ENCODE data around the gene LEPR.

The LEPR gene

DNA sequence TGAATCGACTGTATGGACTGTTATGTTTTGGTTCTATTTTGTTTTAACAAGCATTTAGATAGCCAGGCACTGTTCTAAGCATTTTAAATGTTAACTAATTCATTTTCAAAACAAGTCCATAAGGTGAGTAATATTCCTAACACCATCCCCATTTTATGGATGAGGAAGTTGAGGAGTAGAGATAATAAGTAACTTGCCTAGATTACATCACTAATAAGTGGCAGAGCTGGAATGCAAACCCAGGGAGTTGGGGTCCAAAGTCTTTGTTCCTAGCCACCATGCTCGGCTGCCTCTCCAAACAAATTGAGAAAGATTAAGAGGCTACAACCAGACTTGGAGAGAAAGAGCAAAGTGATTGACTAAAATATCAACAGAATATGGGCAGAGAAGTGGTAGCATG is 12.6 kb upstream of the LEPR start:
- no peak overlapping the region for H3K27ac ChIP-seq
- no peak overlapping the region for H3K4me3 ChIP-seq

DNA sequence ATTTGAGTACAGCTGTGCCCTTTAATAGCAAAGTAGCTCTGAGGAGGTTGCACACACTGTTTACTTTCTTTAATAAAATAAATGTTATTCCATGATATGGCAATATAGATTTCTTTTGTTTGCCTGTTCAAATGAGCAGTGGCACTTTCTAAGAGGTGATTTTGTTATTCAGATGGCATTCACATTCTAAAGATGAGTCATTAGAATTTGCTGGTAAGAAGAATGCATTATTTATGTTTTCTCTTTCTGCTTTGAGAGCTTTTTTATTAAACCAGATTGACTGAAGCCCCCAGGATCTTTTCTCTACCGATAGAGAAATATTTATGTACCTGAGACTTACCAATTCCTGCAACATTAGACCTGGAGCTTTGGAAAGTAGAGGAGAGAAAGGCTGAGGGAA is 11.2 kb upstream of the LEPR start:
- no peak overlapping the region for H3K4me3 ChIP-seq
- no peak overlapping the region for H3K27ac ChIP-seq

DNA sequence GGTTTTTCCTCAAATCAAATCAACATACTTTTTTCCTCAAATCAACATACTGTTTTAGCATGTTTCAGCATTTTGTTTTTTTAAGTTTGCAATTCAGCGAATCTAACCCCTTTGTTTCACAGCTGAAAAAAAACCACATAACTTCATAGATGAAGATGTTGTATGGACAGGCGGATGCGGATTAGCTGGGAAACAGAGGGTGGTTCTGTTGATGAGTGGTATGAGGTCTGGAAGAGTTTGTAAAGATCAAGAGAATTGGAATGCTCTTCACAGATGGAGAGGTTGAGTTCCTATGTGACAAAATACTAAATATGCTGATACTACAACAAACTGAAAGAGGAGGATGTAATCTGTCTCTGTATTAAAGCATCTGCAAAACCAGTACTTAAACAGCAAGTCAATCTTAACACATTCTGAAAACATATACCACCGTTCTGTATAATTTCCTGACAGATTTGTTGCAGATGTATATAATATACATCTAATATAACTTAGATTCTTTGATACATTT is 10.6 kb upstream of the LEPR start:
- no peak overlapping the region for H3K4me3 ChIP-seq
- no peak overlapping the region for H3K27ac ChIP-seq

DNA sequence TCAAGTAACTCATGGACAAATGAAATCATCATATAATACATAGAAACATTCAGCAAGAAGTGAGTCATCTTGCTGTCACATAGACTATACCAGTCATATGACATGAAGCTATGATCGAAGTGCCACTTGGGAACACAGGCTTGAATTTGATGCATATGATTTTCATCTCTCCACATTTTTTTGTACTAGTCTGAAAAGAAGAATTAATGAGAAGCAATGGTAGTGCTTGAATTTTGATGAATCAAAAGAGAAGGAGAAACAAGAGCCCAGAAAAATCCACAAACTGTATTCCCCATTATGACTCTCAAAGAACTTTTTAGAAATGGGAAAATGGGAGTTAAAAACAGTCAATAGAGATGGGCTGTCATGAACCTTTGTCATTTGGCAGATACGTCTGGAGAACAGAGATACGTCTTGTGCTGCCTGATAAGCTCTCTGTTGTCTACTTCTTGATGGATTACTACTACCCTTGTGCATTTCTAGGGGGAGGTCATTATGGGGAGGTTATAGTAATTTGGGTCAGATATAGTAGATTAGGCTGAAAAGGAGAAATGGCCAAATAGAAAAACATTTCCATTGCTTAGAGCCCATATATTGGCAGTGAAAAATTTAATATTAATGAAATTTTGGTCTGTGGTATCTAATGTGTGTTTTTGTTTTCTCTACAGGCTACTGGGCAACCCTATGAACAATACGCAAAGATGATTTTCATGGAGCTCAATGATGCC is 8.0 kb upstream of the LEPR start:
- Histone ChIP-seq H3K27ac (no peak overlapping the region), H3K4me3 (no peak overlapping the region)

DNA sequence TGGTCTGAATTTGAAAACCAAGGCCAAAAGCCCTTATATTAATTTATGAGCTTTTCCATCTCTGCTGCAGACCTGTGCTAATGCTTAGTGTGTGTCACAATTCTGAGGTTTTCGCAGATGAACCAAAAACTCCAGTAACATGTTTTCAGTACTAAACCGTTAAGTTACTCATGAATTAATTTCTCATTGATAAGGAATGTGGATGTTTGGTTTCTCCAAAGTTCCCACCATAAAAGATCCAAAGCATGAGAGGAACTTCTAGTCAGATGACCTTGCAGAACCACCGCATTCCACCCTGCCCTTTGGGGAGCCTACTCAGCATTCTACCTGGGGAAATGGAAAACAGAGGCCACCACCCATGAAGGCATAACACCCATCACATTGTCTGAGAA is 7.5 kb upstream of the LEPR start:
- Histone ChIP-seq H3K4me3 (no peak overlapping the region), H3K27ac (no peak overlapping the region)

DNA sequence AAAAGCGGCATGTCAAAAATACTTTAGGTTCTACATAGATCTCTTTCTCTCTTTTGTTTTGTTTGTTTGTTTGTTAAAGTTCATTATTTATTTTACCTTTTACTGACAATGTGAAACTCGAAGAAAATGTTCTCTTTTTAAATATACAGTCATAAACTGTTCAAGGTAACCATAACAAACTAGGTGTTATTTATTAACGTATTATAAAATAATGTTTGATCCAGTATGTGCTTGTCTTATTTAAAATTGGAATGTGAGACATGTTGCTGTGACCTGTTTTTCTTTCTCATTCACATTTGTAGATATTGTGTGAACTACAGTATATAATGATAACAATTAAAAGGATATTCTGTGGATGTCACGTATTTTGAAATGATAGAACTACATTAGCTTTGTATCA is 5.9 kb upstream of the LEPR start:
- no peak overlapping the region for H3K27ac ChIP-seq
- no peak overlapping the region for H3K4me3 ChIP-seq

DNA sequence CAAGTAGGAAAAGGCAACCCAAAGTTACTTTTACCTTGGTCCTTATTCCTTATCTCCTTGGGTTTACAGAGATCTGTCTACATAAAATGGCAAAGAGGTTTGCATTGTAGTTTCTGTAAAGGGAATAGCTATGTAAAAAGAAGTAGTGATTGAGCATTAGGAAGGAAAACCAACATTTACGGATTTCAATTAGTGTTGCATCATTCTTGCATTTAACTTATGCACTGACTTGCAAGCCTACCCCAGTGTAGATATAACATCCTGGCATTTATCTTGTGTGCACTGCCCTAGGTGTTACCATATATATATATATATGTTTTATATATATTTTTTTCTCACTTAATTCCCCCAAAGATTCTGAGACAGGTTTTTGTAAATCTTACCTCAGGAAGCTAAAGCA is 3.7 kb upstream of the LEPR start:
- H3K27ac ChIP-seq = no peak overlapping the region
- no peak overlapping the region for H3K4me3 ChIP-seq

DNA sequence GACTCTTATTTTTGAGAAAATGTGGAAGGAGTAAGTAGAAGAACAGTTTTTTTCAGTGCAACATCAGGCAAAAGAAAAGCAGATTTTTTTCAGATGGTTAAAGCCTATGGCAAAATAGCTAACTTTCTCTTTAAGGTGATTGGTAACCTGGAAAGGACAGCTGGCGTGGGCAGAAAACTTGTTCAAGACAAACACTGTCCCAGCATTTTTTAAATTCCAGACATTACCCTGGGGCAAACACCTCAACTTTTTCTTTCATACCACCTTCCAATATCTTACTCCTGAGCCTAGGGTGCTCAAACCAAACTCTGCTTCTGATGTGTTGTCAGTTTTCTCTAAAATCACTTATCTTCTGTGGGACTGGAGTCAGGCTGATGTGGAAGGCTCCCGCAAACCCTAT is 2.7 kb upstream of the LEPR start:
- Histone ChIP-seq H3K27ac (no peak overlapping the region), H3K4me3 (no peak overlapping the region)

DNA sequence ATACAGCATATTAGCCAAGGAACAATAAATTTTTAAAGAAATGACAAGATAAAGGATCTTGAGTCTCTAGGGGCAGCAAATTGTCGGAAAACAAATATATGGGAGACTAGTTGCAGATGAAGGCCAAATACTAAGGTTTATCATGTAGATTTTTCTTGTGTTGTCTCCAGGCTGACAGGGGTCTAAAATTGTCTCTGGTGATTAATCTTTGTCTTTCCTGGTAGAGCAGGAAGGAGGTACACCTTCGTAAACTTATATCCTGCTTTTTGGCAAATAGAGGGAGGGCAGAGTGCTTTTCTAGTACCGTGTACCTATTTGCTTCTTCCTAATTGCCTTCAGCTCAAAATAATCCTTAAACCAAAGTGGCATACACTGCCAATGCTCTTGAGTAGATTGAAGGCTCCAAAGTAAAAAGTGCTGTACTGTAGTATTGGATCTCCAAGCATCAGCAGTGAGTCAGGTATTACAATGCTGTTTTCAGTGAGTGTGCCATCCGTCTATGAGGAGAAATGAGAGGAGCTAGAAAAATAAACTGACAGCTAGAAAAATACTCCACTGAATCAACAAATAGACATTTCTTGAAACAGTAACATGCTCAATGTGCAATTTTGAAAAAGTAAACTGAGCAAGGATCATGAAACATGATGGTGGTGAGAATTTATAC is 1.8 kb upstream of the LEPR start:
- H3K27ac ChIP-seq = peak overlapping the region in 1 of 21 experiments; percentile 60
- no peak overlapping the region for H3K4me3 ChIP-seq

DNA sequence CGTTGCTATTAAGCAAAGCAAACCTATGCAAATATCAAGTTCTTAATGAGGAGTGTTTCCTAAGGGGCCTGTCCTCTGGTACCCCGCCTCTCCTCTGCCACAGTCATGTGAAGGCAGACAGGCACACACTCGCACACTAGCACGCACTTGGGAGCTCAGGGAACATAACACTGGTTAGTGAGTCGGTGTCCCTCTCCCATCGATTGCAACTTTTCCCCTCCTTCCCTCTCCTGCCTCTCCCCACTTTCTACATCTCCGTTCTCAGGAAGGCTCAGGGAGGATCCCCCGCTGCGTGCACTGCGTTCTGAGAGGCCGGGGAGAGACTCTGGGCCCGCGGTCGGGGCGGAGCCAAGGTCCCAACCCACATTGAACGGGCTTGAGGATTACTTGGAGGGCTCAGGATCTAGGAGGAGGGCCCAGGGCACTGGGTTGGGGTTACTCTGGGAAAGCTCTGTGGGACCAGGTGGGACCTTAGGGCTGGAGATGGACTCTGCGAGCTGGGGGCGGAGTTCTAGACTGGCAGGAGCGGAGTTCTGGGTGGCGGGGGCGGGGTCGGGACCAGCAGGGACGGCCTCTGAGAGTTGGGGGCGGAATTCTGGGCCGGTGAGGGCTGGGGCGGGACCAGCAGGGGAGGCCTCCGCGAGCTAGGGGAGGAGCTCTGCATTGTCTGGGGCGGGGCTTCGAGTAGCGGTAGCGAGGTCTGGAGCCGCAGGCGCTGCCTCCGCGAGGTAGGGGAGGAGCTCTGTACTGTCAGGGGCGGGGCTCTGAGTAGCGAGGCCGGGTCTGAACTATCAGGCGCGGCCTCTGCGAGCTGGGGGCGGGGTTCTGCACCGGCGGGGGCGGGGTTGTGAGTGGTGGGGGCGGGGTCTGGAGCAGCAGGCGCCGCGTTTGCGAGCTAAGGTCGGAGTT is 533 bp upstream of the LEPR start:
- Histone ChIP-seq H3K4me3 (peak overlapping the region; percentile 44 to 86 (median 66)), H3K27ac (peak overlapping the region in 20 of 21 experiments; percentile 70 to 100 (median 97))

DNA sequence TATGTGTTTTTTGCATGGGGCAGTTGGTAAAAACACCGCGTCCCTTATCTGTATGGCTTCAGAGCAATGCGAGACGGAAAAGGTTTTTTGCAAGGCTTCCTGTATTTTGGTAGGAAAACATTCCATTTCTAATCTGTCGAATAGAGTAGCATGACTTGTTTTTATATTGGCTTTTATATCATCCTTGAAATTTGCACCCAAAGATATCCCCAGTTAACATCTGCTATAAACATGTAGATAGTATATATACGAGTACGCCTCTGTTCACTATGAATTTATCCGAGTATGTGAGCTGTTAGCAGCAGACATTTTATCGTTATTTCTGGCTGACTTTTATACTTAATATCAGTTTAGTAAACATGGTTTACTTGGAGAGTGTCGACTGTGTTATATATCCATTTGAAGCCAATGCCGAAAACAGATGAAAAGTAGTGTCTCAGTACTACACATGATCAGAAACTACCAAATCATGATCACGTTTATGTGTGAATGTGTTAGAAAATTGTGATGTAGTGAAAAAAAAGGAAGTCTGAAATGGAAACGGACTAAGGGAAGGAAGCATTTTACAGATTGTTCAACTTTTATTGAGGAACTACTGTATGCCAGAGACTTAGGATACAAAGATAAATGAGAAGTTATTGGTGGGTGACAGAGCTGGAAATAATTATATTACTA is 1.0 kb downstream of the LEPR start:
- peak overlapping the region; percentile 83 to 100 (median 97) for H3K27ac ChIP-seq

DNA sequence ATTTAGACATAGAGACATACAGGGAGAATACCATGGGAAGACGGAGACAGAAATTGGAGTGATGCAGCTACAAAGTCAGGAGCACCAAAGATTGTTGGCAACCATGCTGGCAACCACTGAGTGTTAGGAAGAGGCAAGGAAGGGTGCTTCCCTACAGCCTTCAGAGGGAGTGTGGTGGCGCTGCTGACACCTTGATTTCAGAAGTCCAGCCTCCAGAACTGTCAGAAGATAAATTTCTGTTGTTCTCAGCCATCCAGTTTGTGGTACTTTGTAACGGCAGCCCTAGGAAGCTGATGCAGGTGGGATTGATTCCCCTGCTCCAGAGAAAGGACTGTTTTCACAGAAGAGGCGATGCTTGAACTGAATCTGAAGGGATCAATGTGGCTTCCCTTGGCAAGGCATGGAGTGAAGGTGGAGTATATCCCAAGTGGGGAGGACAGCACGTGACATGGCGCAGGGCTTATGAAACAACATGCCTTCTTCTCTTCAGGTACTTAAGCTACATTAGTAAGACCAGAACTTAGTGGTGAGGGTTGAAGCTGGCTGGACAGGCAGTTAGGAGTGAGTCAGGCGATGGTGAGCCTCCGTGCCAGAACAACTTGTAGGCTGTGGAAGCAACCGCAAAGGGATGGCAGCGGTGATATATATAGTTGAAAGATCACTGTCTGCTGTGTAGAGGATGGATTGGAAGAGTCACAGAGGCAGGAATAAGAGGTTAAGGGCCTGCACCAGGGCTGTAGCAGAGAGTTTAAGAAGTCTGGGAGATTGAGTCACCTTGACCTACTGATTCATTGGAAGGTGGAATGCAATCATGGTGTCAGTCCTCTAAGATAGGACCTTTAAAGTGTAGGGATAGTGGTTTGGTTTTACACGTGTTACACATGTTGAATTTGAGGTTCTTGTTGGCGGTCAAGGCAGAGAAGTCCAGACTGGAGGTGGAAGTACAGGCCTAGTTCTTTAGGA is 2.1 kb downstream of the LEPR start:
- Histone ChIP-seq H3K4me3 (peak overlapping the region in 6 of 7 experiments; percentile 44 to 86 (median 64)), H3K27ac (peak overlapping the region in 19 of 21 experiments; percentile 9 to 100 (median 97))

More for the DNA sequence above, 1.0 kb downstream of the LEPR start:
- peak overlapping the region; percentile 44 to 86 (median 66) for H3K4me3 ChIP-seq

DNA sequence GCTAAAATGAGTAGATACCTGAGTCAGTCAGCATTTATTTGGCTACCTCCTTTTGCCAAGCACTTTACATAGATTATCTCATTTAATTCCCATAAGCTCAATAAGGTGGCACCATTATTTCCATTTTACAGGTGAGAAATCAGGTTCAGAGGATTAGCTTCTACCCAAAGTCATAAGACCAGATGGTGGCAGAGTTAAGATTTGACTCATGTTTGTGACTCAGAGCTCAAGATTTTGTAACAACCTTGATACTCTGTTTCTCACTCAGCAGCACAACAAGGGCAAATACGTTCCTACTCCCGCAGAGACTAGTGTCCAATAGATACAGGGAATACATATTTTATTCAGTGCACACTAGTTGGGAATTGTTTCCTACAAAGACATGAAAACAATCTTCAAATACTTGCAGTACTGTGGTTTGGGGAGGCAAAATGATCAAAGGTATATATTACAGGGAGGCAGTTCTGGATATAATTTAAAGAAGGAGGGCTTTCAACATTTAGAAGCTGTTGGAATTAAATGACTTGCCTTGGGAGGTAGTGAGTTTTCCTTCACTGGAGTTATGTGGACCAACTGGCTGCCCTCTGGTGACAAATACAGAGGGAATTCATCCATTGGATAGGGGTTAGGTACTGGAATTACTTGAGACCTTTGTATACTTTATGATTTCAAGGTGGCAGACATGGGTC is 3.6 kb downstream of the LEPR start:
- Histone ChIP-seq H3K4me3 (no peak overlapping the region), H3K27ac (peak overlapping the region in 16 of 21 experiments; percentile 2 to 97 (median 38))

DNA sequence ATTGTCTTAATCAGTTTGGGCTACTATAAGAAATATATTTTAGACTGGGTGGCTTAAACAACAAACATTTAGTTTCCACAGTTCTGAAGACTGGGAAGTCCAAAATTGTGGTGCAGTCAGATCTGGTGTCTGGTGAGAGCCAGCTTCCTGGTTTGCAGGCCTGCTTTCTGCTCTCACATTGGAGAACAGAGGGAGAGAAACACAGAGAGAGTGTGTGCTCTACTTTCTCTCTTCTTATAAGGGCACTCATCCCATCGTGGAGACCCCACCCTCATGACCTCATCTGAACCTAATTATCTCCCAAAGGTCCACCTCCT is 4.1 kb downstream of the LEPR start:
- Histone ChIP-seq H3K27ac (peak overlapping the region in 13 of 21 experiments; percentile 2 to 92 (median 35)), H3K4me3 (no peak overlapping the region)

DNA sequence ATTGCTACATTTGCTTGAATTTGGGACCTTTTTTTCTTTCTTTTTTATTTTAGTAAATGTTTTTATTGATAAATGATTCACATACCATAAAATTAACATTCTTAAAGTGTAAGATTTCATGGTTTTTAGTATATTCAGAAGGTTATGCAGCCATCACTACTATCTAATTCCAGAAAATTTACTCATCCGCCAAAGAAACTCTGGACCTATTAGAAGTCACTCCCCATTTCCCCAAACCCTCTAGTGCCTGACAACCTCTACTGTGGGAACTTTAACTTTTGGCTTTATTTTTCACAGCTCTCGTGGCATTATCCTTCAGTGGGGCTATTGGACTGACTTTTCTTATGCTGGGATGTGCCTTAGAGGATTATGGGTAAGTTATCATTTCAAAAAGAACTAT is 4.5 kb downstream of the LEPR start:
- H3K27ac ChIP-seq = peak overlapping the region in 4 of 21 experiments; percentile 6 to 92 (median 53)
- H3K4me3 ChIP-seq = no peak overlapping the region

DNA sequence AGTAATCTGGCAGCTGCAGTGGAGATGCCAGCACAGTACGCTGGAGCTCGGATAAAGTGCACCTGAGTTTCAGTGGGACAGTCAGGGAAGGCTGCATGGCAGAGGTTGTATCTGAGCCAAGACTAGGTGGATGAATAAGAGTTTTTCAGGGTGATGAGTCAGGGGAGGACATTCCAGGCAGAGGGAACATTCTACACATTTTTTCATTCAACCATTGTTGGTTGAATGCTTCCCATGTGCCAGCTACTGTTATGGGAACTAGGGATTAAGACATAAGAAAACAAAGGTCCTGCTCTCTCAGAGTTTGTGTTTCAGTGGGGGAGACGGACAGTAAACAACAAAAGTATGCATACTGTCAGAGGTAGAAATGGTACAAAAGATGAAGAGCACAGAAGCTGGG is 5.2 kb downstream of the LEPR start:
- no peak overlapping the region for H3K4me3 ChIP-seq
- peak overlapping the region in 3 of 21 experiments; percentile 6 to 51 (median 35) for H3K27ac ChIP-seq

DNA sequence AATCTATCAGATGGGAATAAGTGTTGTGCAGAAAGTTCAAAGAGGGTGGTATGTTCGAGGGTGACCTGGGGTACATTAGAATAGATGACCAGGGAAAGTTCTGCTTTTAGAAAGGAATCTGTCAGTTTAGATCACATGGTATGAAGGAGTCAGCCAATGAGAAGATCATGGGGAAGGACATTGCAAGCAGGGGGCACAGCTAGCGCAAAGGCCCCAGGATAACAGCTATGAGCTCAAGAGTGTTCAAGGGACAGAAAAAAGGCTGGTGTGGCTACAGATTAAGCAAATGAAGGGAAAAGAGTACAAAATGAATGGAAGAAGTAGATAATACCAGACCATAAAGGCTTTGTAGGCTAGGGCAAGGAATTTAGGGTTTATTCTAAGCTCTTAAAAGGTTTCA is 8.6 kb downstream of the LEPR start:
- Histone ChIP-seq H3K27ac (peak overlapping the region in 16 of 21 experiments; percentile 4 to 93 (median 68)), H3K4me3 (no peak overlapping the region)

DNA sequence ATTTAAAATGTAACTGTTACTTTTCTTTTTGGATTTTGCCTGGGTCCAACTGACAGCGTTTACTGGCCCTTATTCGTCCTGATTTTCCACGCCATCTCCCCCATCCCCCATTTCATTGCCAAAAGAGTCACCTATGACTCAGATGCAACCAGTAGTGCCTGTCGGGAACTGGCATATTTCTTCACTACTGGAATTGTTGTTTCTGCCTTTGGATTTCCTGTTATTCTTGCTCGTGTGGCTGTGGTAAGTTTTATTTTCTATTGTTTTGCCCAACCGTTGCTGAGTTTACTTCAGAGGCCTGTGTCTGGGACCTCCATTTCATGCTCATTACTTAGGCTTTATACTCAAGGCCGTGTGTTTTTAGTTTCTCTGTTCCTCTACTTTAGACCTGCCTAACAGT is 9.3 kb downstream of the LEPR start:
- Histone ChIP-seq H3K27ac (peak overlapping the region in 20 of 21 experiments; percentile 14 to 93 (median 65)), H3K4me3 (no peak overlapping the region)
